T follicular helper cell (primary cell): Measurements from ENCODE around the gene STAB2.

ENCODE experiments used
- DNase-seq: peaks from one replicate; pipeline ENCODE4 v3.0.0-alpha.2; 2020; ENCODE audit warnings: low read depth

Gene STAB2

DNA sequence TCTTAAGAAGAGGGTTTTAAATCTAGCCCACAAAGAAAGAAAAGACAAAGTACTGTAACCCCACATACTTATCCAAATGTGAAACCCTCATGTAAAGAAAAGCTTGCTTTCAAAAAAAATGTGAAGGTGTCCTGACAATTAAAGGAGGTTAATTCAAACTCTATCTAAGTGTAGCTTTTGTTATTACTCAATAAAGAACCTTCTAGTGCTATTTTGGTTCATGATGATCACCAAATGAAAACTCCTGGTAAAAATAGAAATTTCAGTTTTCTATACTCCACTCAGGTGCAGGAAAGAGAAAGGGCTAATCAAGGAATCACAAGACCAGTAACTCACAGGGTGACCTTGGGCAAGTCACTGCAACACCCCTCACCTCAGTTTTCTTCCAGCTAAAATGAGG lies 1.6 kb downstream of the STAB2 start:
- no peak for DNase-seq

GRCh38 chr12:103589517-103589916 lies 2.4 kb downstream of the STAB2 start:
- DNase-seq, result no peak

- no peak for DNase-seq
Observed at GRCh38 chr12:103590271-103590670, 3.2 kb downstream of the STAB2 start.

GRCh38 chr12:103596981-103597380 lies 9.9 kb downstream of the STAB2 start:
- DNase-seq, result no peak

DNA sequence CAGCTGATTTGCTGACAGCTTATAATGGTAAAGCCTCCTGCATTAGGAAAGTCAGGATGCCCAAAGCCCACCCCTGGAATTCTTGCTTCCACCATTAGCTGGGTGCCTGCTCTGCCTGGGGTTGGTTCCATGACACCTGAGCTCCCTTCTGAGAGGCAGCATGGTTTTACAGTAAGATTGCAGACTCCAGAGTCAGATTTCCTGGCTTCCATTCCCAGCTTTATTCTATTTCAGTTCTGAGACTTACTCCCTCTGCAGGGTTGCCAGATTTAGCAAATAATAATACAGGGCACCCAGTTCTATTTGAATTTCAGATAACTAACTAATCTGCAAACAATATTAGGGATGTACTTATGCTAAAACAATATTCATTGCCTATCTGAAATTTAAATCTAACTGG lies 12.2 kb downstream of the STAB2 start:
- no peak for DNase-seq

- no peak for DNase-seq
Observed at GRCh38 chr12:103600967-103601728, 14.1 kb downstream of the STAB2 start.

DNA sequence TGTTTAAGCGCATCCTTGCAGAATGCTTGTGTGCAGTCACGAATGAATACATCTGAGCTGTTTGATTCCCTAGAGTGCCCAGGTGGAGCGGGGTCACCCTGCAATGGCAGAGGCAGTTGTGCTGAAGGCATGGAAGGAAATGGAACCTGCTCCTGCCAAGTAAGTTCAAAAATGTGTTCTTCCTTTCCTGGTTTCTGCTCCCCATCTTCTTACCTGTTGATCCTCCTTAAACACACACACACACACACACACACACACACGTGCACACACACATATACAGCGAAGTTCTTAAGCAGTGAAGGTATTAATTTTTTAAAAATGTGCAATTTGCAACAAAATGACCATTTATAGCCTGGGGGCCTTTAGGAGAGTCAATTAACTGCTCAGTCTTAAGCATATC lies 33.3 kb downstream of the STAB2 start:
- DNase-seq, result no peak

DNA sequence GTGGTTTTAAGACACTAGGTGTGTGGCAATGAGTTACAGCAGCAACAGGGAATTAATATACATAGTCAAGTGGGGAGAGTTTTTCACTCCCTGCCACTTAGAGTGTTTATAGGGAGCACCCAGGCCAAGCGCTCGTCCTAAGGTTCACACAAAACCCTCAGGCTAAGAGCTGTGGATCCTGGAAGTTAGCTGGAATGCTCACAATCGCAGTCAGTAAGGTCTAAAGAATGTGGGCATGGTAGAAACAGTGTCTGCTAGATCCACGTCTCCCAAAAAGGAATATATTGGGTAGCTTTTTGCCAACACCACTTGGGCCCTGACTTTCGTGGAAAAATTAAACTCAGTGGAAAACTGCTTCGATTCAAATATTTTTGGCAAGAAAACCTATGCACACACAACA lies 36.6 kb downstream of the STAB2 start:
- no peak for DNase-seq

DNA sequence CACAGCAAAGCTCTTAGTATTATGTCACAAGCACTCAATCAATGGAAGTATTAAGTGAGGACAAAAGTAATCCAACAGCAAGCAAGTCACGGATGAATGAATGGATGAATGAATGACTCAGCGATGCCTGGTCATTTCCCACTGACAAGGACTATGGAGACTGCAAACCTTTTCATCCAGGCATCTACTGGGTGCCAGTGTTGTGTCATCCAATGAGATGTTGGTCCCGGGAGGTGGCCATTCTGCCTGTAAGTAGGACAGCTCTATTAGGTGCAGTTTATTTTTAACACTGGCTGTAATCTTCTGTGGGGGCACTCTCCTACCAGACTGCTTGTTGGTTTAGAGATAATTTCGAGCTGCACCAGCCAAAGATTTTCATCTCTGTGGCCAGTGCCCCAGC lies 39.4 kb downstream of the STAB2 start:
- no peak for DNase-seq

DNA sequence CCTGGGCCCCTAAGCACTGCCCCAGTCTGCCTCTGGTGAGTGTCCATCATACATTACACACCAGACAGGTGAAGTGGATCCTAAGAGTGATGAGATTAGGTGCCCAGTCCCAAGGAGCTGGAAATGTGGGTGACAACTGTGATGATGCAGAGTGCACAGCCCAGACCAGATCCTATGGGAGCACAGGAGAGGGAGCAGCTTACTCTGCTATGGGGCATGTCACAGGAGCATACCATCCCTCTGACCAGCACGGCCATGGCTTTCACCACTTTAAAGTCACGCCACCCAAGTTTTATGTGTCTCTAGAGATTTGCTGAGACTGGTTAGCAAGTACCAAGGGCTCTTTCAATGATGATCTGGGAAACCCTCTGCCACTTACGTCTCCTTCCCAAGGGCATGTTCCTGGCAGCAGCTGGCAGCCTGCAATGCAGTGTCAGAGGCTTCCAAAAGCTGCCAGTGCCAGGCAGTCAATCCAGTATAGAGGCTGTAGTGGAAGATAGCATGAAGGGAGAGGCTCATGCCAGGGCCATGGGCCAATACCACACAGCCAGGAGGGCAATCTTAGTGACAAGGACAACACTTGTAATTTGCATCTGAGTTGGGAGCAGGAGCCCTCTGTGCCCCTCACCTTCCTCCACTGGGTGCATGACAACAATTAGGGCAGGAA lies 40.2 kb downstream of the STAB2 start:
- DNase-seq, result no peak

DNA sequence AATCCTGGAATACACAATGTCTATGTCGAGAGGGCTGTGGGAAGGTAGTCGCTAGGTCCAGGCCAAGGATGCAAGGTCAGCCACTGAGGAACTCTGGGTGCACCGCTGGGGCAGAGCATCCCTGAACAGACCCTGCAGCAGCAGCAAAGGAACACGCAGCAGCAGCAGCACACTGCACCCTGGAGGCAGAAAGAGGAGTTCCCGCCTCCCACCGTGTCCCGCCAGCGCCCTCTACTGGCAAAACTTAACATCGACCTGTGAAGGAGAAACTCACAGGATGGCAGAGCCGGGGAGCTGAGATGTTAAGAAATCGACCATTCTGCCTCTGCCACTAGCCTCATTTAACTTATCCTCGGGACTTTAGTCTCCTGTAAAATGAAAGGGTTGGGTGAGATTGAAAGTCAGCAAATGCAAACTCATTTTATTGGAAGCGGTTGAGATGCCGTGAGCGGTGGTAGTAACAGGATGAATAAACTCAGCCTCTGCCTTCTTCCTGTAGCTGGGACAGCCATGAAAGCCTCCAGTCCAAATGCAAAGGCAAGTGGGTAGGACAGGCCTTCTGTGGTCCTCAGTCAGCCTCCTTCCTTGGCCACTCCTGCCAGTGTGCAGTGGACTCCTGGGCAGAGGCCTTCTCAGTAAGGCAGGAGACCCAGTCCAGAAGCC lies 45.6 kb downstream of the STAB2 start:
- no peak for DNase-seq

DNA sequence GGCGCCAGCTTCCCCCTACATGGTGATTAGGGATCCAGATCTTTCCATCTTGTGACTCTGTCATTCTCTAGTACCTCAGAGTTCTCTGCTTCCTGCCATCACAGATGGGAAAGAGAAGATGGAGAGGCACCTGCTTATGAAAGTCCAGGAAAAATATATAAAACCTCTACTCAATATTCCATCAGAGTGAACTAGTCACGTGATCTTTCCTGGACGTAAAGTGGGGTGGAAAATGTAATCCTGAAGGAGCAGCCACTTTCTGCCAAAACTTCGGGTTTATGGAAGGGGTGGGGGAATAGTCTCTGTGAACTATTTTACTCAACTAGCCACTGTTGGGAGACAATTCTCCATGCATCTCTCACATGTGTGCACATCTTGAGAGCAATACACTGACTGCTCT lies 47.7 kb downstream of the STAB2 start:
- DNase-seq, result no peak

DNA sequence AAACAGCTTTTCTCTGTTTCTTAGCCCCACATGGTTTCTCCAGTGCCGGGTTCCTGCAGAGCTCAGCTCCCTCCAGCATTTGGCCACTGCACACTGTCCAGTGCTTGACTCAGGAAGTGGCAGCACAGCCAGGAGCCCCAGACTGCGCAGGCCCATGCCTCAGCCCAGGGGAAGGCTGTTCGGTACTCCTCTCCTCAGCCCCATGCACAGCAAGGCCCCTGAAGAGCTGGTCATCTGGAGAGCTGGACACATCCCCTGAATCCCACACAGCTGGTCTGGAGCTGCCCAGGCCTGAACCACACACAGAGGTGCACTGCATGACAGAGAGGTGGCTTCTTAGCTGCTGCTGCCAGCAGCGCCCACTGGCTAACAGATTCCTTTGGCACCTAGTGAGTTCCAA lies 48.3 kb downstream of the STAB2 start:
- no peak for DNase-seq

DNA sequence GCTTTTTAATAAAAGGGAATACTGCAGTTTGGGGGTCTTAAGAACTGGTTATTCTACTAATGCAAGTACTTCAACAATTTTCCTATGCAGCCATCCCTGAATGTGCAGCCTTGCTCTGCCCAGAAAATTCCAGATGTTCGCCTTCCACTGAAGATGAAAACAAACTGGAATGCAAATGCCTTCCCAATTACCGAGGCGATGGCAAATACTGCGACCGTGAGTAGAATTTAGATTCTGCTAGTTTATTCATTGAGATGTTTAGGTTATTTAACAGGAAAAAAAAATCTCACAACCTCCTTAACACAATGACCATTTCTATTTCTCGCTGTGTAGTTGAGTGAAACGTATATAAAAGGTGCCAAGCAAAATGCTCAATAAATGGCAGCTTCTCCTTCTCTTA lies 49.9 kb downstream of the STAB2 start:
- no peak for DNase-seq

DNA sequence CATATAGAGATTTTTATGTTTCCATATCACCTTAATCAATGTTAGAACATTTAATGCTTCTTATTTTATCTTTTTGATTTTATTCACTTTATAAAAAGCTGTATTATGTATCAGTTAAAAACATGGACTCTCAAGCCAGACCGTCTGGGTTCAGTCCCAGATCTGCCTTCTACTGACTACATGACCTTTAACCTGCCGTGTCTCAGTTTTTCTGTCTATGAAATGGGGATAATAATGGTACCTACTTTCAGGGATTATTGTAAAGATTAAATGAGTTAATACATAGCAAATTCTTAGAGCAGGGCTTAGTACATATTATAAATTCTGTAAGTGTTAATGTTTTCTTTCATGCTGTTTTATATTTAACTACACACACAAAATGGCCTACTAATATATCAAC lies 50.4 kb downstream of the STAB2 start:
- DNase-seq, result no peak

- DNase-seq, result no peak
Observed at GRCh38 chr12:103639983-103640382, 52.9 kb downstream of the STAB2 start.

- no peak for DNase-seq
Observed at GRCh38 chr12:103640410-103640809, 53.3 kb downstream of the STAB2 start.

- no peak for DNase-seq
Observed at GRCh38 chr12:103640831-103641230, 53.8 kb downstream of the STAB2 start.

- no peak for DNase-seq
Observed at GRCh38 chr12:103642240-103642864, 55.3 kb downstream of the STAB2 start.

DNA sequence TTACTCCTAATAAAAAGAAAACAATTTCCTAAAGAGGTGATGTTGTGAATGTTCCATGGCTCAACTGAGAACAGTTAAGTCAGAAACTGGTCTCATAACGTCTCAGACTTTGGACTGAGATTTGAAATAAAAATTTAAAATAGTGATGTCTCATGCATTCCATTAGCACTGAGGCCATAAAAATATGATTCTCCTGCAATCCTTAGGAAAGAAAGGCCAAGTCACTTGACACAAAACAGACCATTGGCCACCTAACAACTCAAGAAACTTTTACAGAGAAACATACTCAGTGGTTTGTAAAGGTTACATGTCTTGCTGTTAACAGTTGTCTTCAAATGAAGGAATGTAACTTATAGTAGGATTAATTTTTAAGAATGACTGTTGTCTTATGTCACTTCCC lies 58.1 kb downstream of the STAB2 start:
- no peak for DNase-seq

DNA sequence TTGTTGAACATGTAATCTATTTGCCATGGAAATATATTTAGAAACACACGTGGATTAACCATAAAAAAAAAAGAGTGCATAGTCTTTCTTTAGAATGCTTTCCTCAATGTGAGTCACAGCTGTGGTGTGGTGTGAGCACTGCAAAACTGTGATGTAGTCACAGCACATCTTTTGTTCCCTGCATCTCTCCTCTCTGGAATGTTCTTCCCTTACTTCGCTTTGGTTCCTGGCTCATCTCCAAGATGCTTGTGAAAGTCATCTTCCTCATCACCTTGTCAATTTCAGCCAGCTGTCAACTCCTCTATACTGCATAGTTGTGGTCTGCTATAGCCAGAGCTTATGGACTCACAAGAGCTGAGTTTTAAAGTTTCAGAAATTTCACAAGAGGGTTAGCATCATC lies 60.2 kb downstream of the STAB2 start:
- DNase-seq, result no peak

DNA sequence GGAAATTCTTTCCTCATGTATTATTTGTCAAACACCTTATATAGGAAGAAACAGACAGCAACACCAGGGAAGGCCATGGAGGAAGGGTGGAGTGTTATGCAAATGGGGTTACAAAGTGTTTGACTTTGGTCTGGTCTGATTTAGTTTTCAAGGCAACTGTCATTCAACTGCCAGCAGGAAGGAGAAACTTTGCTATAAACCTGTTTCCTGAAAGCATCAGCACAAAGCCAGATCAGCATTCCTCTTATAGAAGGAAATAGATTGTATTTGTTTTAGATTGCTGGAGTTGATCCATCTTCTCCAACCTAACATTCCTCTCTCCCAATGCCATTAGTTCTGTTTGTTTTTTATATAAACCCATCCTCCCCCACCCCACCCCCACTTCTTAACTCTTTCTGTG lies 65.7 kb downstream of the STAB2 start:
- no peak for DNase-seq
